Myocyte (in vitro differentiated cells): ENCODE data around the gene KDM5B. TPM values are rescaled to one million over a fixed set of nuclear protein-coding genes. Genes with fewer than 3 reads are reported as not detected.

Experiments
- DNase-seq: peaks from one replicate; pipeline ENCODE4 v3.0.0-alpha.2; 2012; ENCODE audit warnings: low read depth
- total RNA-seq: library from RNA; depleted of rRNA; stranded (reverse); fragments of >200 nt; gene quantifications from 2 replicates; pipeline ENCODE4 v1.2.3, GENCODE V29; 2014

Gene KDM5B
- total RNA-seq, 1 donor from 2014 or later: 47.3 TPM

DNA sequence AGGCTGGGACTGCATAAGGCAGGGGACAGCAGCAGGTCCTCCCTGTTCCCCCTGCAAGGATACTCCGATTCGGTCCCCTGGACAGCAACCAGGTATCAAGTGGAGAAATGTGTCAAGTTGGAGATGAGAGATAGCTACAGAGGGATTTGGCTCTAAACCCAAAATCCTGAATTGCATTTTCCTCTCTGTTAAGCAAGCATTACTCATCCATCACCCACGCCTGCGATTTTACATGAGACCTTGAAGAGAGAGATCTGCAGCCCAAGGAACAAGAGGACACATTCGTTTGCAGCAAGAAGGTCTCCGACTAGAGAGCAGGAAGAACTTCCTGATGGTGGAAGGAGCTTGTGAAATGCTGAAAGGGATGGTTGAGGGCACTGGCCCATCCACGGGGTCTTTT lies 119.8 kb downstream of the KDM5B start:
- DNase-seq: no peak

DNA sequence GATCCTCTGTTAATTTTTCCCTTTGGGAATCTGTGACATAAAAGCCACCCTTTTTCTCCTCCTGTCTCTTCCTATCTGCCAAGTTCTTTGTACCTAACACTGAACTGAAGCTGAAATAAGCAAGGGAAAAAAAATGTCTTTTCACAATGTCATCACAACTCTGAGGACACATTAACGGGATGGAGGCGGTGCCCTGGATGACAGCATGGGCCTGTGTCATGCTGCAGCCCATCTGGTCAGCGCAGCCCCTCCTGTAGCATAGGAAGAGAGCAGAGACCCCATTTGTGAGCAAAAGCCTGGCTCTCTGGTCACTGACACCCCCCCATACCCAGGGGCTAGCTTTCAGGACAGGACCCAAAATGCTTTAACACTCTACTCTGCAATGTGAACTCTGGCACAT lies 120.4 kb downstream of the KDM5B start:
- DNase-seq: no peak

DNA sequence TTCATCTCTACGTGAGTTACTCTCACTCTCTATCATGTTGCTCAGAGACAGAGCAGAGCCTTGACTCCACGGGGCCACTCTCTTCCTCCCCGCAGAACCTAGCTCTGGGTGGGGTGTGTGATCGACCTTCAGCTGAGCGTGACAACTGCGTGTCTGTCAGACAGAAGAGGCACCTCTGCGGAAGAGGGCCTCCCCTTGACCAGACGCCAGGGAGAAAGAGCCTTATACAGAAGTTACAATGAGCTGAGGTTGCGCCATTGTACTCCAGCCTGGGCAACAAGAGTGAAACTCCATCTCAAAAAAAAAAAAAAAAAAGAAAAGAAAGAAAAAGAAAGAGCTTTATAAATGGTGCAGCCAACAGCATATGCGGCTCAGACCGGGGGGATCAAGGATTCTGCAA lies 120.9 kb downstream of the KDM5B start:
- no peak for DNase-seq

DNA sequence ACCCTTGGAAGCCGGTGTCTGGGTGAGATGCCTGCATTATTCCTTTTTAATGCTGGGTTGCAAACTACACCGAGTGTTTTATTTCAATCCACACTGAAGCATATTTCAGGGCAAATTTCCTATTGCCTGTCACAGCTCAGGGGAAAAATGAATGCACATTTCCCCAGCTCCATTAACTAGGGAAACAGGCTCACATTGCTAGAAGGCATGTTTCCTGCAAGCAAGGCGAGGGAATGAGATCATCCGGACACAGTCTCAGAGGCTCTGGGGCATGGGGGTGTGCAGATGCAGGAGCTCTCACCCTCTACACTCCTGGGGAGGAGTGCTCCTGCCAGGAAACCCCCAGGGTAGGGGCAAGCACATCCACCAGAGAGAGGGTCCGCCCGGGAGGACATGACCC lies 122.6 kb downstream of the KDM5B start:
- DNase-seq: no peak

DNA sequence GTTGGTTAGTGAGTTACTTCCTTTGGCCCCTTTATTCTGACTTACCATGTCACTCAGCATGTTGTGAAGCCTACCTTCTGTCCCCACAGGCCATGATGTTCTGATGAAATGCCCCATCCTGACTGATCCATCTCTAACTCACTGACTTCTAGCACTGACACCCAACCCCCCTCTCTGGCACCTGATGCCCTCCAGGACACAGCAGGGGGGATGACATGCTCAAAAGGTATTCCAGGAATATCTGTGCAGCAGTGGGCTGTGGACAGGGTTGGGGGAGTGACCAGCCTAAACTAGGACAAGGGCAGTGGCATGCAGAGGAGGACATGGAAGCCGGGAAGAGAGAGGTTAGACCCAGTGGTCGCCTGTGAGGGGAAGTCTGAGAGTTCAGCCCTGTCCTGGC lies 123.5 kb downstream of the KDM5B start:
- DNase-seq: no peak

DNA sequence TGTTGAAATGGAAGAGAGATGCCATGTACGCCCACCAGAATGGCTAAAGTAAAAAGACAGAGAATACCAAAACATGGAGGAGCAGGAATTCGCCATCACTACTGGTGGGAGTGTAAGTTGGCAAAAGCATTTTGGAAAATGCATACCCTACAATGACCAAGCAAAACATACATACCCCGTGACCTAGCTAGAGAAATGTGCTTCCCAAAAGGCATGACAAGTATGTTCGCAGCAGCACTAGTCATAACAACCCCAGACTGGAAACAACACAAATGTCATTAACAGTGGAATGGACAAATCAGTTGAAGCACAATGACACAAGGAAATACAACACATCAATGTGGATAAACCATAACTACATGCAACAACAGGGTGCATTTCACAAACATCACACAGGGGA lies 125.2 kb downstream of the KDM5B start:
- DNase-seq: no peak

DNA sequence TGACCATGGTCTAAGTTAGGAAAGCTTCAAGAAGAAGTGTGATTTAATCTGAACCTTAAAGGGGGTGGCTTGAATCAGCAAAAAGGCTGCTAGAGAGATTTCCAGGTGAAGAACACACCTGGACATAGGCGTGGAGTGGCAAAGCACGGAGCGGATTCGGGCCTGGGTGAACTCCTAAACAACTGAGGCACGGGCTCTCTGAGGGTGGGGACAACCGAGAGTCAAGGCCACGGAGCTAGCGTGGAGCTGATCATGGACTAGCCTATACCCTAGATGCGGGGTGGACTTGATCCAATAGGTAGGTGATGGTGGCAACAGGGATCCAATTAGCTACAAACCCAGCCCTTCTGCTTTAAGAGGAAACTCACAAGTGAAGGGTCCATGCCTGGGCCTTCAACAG lies 125.7 kb downstream of the KDM5B start:
- no peak for DNase-seq

DNA sequence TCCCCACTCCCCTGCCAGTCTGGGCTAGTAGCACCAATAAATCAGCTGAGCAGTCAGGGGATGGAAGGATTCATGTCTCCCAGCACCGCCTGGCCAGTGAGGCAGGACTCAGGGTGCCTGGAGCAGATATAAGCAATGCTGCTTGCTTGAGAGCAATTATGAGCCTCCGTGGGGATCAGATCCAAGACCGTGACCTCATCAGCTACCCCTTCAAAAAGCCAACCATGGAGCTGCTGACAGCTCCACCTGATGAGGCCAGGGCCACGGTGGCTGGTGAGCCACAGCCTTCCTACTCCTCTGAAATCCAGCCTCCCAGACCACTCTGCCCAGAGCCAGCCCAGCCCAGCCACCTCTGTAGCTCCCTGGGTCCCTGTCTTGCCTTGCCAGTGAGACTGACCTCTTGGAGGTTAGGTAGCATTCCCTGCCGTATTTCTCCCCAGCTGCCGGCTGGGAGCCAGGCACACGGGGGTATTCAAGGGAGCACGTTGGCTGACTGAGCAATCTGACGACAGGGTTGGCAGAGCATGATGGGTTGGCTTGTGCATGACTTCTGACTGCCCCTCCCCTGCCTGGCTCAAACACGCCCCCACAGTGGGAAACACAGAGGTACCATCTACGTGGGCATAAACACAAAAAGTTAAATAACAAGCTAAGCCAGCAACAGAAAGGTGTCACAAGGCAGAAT lies 126.3 kb downstream of the KDM5B start:
- no peak for DNase-seq

DNA sequence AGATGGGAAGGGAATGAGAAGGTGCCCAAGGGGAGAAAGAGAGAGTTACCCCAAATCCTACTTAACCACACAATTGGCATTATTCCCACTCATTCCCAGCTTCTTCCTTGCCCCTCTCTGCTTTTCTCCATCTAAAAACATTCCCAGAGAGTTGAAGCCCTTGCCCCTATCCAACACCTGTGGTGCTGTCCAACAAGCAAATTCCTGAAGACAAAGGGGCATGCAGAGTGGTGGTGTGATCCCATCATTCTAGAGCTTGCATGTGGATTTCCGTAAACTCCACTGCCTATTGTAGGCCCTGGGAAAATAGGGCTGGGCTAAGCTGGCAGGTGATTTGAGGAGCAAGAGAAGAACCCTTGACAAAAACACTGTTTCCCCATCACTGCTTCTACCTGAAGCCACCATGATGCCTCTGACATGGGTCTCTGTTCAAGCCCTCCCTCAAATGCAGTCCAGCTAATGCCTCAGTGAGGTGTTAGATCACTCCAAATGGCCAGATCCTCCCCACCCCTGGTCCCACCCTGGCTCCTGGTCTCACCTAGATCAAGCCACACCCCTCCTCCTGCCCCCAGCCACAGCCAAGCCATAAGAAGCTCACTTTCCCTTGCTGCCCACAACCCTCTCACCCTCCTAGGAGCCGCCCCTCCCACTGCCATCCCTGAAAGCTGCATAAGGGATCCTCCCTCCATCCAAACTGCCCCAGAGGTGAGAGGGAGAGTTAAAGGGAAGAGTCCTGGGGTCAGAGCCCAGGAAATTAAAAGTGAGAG lies 127.5 kb downstream of the KDM5B start:
- DNase-seq: no peak

DNA sequence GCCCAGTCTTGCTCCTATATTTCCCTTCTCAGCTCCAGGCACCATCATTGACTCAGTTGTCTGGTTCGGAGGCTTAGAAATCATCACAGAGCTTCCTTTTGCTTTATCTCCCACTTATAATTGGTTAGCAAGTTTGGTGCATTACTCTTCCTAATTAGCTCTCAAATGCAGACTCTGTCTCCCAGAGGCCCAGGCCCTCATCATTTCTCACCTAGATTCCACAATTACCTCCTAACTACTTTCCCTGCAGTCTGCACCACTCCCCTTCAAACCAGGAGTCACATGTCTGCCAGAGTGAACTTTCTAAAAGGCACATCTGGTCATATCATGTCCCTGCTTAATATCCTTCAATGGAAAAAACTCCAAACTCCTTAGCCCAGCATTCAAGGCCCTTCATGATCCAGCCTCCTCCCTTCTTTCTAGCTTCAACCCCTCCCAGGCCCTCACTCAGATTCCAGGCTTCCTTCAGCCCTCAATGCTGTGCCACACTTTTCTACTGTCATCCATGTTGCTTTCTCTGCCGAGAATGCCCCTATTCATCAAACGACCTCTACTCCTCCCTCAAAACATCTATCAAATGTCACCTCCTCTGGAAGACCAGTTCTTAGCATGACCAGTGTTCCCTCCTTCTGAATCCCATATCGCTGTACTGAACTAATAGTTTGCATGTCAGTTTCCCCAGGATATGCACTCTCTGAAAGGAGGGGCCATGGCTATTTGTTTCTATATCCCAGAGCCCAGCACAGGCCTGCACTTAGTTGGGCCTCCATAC lies 128.6 kb downstream of the KDM5B start:
- no peak for DNase-seq

DNA sequence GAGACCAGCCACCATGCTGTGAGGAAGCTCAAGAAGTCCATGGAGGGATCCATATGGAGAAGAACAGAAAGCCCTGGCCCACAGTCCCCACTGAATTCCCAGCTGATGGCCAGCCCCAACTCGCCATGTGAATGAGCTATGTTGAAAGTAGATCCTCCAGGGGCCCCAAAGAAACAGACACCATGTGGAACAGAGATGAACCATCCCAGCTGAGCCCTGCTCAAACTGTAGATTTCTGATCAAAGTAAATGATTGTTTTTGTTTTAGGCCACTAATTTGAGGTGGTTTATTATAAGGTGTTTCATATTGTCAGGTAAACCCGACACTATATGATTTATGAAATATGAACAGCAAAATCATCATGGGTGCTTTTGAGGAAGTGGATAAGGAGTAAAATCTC lies 130.8 kb downstream of the KDM5B start:
- no peak for DNase-seq

Other genes with a start within 250 kb of the KDM5B start
- not detected in 2 replicates for gene SYT2, start 98.0 kb downstream of the KDM5B start, total RNA-seq
- gene PCAT6, start 2.5 kb upstream of the KDM5B start, total RNA-seq: 0.78 and 0.99 TPM in 2 replicates
- gene RABIF, start 80.7 kb upstream of the KDM5B start, total RNA-seq: 5.6 and 7.5 TPM in 2 replicates
- gene KLHL12, start 118.8 kb upstream of the KDM5B start, total RNA-seq: 42.8 and 51.9 TPM in 2 replicates
- 166 and 230 TPM in 2 replicates for gene ADIPOR1, start 149.9 kb upstream of the KDM5B start, total RNA-seq
- gene CYB5R1, start 158.8 kb upstream of the KDM5B start, total RNA-seq: 784 and 884 TPM in 2 replicates
- gene TMEM183A, start 199.0 kb upstream of the KDM5B start, total RNA-seq: 90.5 and 108 TPM in 2 replicates
- gene PPFIA4, start 218.1 kb upstream of the KDM5B start, total RNA-seq: 122 and 180 TPM in 2 replicates